NCI-H2029 treated with DMSO at 0.1 percent for 48 hours (cell line): ENCODE measurements around the gene CERS6.

ENCODE experiments used
- DNase-seq: peaks from one replicate; lab custom pipeline; 2025; lab: John Stamatoyannopoulos, UW

The CERS6 gene

DNA sequence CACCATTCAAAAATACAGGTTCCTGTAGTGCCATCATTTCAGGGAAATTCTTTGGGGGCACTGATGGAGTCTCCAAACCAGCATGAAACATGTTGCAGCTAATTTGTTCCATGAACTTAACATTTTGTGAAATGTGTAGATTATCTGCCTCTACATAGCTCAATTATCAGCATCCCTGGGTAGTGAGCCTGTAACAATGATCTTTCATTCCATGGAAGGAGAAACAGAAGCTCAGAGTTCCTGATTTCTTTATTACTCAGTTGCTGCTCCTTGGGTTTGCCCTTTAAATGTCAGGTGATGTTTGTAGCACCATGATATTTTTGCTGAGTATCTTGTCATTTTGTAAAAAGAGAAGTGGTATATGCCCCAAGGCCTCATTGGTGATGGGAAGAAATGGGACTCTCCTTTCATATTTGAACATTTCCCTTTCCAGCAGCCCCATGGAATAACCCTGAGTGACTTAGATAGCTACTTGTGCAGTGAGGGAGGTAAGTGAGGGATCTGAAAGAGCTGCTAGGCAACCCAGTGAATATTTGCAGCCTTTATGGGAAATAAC, 146.9 kb downstream of the CERS6 start:
- DNase-seq: no peak

DNA sequence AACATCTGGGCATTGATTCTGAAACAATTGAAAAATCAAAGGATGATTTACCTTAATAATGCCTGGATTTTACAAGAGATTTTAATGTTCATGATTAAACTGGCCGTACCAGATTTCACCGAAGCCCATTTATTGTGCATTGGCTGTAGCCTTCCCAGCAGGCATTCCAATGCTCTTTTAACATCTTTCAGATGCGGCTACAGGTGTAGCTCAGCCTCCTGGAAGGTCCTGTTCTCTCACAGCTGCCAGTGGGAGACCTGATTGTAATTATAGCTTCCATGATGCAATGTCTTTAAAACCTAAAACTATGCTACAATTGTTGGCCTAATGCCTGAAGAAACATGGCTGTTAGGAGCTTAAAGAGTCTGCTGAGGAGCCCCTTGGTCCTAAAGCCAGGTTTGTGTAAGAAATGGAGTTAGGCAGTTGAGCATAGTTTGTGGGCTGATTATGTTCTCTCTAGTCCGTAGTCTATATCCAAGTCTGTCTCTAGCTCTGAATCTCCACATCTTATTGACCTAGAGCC, 147.4 kb downstream of the CERS6 start:
- no peak for DNase-seq

DNA sequence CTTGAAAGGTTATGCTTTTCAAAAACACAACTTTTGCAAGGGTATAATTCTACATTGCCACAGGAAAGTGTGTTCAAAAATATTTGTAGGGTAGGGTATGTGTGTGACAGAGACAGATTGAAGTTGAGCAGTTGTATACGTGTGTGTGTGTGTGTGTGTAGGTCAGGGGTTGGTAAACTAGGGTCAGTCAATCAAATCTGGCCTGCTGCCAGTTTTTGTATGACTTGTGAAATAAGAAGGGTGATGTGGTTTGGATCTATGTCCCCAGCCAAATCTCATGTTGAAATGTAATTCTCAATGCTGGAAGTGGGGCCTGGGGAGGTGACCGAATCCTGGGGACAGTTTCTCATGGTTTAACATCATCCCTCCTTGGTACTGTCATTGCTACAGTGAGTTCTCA, 148.2 kb downstream of the CERS6 start:
- DNase-seq: no peak

DNA sequence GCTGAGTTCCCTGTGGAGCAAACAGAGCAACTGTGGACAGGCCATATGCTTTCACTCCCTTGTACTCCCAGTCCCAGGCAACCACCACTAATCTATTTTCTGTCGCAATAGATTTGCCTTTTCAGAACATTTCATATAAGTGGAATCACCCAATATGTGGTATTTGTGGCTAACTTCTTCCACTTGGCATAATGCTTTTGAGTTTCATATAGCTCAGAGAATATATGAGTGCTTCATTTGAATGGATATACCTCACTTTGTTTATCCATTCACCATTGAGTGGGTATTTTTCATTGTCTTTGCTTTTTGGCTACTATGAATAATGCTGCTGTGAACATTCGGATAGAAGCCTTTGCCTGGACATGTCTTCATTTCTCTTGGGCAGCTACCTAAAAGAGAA, 151.9 kb downstream of the CERS6 start:
- no peak for DNase-seq

DNA sequence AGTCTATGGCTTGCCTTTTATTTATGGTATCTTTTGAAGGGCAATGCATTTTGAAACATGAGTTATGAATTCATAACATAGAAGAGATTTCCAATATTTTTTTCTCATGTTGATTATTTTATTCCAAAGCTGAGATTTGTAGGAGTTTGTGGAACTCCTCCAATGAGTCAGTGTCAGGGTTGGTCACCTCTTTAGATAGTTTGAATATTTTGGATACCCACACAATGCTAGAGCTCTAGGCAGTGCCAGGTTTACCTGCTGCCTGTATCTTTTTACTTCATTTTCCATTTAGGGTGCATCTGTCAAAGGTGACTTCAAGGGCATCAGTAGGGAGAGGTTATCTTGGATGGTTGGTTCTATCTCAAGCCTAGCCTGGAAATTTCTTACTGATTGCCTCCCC, 152.7 kb downstream of the CERS6 start:
- no peak for DNase-seq

DNA sequence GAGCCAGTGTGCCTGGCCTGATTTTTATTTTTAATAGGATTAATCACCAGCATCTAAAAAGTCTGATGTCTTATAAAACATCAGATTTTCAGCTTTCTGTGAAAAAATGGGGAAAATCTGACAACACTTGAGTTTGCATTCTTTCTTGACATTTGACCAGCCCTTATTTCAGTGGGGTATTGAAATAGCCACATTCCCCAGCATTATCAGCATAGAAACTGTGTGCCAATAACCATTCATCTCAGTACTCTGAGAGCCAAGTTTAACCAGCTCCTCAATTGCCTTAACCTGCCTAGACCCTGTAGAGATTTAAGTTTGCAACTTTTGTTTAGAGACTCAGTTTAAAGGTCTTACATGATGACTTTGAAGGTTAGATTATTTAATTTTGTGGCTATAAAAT, 155.0 kb downstream of the CERS6 start:
- no peak for DNase-seq

DNA sequence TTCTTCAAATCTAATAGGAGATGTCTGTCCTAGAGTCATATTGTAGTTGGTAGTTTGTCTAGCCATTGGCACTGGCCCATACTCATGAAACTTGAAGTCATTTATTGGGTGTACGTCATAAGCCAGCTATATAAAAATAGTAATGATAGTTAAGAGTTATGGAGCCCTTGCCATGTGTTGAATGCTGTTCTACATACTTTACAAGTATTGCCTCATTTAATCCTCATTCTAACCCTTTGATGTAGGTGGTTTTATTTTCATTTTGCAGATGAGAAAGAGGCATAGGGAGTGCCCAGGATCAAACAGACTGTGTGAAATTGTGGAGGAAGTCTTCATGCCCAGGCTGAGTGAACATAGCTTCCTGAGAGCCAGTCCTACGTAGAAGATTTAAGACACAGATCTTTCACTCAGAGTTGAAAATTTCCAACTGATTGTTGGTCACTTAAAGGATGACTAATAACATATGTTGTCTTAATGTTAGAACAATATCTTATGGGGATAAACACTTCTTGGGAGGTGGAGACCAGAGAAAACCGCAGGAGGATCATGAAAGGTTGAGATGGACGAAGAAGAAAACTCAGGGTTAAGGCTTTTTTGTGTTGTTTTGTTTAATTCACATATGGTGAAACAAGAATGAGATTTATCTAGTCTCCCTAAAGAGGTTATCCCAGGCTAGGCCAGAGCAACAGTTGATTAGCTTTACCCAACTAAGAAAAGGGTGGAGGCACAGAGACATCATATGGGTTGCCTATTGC, 156.0 kb downstream of the CERS6 start:
- no peak for DNase-seq

DNA sequence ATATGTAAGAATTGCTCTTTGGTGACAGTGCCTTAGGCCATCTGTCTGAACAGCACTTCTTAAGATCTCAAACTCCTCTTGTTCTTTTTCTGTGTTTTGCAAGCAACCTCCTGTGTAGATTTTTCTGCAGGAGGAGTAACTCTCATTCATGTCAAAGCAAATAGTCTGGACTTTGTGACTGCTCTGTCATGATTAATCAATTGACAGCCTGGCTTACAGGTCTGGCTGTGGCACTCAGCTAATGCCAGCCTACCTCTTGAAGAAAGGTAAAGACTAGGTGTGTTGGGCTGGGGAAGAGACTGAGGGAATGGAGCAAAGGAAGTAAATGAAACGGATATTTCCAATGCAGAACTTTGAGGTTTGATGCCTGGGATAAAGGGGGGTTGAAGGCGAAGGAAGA, 156.6 kb downstream of the CERS6 start:
- no peak for DNase-seq

DNA sequence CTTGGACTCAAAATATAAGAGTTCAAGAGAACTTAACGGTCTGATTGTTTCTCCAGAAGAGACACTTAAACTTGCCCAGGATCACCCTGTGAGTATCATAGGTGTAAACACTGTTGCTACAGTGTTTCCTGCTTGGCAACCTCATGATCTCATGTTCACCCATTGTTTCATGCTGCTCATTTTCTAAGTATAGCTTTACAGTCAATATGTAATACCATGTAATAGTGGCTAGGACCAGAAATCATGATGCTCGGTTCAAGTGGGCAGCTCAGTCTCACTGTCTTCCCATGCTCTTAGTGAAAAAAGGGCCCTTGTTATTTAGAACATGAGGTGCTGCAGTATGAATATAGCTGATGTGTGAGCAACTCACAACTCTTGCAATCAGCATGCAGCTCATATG, 157.5 kb downstream of the CERS6 start:
- DNase-seq: peak; percentile 46

DNA sequence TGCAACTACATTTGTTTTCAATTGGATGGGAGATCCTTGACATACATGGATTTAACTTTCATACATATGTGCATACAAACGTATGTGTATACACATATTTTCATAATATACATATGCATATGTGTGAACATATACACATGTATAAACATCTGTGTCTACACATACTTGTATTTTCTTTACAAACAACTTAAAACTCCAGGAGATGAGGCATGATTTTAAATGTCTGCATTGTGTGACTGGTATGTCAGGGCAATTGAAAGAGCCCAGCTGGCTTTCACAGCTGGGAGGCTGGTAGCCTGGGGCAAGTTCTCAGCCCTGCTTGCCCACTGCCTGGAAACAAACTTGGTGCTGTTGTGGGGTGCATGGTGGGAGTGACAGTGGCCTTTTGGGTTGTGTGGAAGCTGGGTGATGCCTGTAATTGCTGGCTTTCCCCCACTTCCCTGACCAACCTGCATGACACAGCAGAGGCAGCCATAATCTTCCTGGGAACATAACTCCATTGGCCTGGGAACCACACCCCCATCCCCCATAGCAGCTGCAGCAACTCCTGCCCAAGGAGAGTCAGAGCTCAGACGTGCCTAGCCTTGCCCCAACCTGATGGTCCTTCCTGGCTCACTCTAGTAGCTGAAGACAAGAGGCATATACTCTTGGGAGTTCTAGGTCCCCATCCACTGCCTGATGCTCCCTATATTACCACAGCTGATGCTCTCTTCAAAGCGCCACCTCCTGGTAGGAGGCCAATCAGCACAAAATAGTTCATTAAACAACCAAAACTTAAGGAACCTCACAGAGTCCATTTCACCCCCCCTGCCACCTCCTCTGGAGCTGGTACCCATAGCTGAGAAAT, 158.3 kb downstream of the CERS6 start:
- DNase-seq: no peak

DNA sequence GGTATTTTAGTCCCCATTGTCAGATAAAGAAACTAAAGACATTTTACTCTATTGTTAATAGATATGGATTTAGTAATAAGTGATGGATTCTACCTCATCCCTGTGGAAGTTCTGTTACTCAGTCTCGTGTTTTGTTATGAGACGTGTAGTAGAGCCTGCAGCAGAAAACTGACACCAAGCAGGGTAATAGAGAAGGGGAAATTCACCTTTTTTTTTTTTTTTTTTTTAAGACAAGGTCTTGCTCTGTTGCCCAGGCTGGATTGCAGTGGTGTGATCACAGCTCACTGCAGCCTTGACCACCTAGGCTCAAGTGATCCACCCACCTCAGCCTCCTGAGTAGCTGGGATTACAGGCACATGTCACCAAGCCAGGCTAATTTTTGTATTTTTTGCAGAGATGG, 164.5 kb downstream of the CERS6 start:
- no peak for DNase-seq

DNA sequence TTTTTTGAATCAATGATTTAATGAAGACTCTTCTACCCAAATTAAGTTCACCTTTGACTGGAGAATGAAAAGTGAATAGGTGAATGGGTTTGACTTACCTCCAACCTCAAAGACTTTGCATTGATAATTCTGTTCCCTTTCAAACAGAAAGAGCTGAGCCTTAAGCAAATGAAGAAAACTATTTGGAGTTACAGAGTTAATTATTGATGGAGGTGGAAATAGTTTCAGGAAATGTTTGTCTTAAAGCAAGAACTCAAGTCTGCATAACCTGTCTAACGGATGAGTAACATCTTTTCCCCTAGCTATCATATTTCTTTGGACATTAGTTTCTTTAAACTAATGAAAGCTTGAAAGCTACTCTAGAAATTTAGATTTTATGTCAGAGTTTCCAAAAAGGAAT, 166.5 kb downstream of the CERS6 start:
- no peak for DNase-seq

DNA sequence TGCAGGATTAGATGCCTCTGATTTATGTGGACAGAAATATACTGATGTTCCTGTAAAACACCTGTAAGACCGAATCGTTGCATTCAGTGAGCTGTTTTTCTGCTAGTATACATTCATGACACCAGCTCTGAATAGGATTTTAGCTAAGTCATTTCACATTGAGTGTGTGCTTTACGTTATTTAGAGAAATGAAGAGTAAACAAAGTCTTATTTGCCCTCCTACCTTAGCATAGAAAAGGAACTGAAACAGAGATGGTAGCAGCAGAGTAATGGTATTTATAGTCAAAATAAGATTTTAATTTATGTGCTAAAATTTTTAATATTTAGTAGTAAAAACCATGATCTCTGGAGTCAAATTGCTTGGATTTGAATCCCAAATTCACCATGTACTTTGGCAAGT, 168.0 kb downstream of the CERS6 start:
- no peak for DNase-seq

DNA sequence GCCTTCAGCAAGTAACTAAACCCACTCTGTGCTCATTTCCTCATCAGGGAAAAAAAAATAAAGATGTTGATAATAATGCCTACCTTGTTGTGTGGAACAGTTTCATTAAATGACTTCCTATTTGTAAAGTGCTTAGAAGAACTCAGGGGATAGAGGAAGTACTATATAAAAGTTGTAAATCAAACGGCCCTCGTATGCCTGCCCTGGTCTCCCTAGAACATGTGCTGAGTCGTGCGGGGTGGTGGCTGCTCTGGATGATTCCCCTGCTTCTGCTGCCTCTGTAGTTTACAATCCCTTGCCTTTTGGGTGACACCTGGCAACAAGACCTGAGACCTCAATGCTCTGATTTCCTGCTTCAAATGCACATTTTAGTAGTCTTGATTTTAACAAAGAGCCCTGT, 170.0 kb downstream of the CERS6 start:
- DNase-seq: no peak

DNA sequence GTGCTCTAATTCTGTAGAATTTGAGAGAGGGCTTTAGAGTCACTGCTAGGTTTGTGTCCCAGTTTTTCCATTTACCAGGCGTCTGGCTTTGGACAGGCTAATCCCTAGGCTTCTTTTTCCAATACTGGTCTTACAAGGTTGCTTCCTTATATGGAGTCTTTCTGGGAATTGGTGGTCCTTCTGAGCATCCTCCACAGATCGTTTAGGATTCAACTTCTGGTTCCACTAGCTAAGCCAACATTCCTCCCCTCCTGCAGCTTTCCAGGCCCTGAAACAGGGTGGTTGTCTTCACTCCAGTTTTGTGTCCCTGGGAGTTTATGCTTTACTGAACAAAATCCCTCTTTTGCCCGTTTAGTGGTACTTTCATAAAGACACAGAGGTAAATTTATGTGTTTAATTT, 170.6 kb downstream of the CERS6 start:
- no peak for DNase-seq

DNA sequence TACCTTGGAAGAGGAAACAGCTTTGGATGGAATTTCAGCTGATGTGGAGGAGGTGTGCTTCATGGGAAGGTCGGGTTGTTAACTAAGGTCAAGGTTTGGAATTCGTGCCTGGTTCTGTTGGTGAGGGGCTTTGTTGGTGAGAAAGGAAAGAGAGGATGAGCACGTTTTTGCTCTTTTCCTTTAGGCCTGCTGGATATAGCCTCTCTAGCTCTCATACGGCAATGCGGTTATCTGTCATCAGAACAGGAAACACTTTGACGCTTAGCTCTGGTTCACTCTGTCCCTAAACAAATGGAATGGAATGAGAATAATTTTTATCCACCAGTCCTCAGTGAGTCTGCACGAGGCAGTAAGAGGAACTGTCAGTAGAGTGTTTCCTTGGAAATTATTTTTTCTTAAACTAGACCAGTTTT, 176.6 kb downstream of the CERS6 start:
- DNase-seq: no peak

DNA sequence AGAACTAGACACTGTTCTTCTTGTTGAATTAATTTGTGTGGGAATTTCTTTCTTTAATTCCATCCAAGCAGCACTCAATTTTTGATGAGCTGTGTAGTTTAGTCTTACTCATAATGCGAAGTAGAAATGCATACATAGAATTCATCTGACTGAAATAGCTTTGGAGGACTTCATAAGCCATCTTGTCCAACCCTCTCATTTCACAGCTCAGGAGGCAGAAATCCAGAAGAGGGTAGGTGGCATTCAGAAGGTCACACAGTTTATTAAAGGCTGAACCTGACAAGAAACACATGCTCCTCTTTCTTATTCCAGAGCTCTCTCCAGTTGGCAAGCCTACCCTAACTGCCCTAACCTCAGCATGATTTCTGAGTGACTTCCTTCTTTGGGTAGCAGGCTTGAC, 177.1 kb downstream of the CERS6 start:
- DNase-seq: no peak

DNA sequence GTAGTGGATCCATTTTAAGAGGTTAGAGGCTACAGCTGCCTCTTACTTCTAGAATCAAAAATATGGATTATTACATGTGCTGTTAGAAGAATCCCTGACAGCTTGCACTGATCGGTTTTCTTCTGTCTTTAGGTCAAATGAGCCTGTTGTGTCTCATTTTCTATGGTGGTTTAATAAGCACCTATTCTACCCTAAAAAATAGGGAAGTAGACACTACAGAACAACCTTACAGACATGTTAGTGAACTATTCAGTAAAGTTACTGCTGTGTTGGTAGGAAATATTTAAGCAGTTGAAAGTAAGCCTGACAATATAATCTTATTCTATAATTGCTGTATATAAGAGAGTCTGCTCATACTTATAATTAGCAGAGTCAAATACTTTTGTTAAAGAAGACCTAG, 177.8 kb downstream of the CERS6 start:
- no peak for DNase-seq

DNA sequence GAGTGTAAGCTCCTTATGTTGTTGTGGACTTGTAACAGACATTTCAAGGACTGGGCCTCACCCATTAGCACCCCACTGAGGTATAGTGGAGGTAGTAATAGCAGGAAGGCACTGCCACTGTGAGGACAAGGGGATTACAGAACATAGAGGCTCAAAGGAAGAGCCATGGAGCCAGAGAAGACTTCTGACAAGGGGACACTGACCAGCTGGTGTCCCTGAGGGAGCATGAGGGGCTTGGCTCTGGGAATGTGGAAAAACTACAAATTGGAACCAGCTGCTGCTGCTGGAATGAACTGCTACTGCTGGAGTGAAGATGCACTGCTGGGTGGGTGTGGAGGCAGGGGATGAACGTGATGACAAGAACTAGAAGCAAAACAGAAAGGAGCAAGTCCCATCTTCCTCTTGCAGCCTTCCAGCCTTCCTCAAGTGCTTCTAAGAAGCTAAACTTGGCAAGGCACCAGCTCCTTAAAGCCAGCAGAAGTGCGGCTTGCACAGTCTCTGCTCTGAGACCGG, 179.0 kb downstream of the CERS6 start:
- no peak for DNase-seq

DNA sequence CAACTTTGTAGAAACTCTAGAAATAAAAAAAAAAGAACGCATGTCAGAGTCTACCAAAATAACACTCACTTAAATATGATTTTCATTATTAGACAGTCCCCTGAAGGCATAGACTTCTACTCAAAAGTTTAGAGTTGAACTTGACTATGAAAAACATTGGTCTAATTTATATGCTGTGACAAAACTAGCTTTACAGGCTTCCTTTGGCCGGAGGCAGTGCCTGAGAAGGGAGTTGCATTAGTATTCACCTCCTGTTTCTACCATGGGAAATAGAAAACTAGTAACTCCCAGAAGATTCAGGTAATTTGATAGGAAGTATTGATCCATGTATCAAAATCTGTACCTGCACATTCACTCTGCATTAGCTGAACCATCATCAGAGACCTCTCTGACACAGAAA, 182.9 kb downstream of the CERS6 start:
- no peak for DNase-seq

DNA sequence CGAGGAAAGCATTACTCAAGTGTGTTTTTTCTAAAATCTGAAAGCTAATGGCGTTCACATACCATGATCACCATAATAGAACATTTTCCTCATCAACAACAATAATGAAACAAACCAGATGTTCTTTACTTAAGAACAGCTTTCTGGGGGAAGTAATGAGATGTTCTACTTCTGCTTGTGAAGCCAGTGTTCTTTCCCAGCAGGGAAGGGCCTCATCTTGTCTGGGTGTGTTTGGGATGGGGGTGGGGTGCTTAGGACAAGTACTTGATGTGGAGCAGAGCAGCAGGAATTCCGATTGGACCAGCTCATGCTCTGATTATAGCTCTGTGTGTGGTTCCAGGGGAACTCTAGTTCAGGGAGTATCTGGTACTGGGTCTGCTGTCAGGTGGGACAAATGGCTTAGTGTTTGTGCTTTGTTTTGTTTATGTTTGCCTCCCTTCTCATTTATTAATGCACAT, 183.4 kb downstream of the CERS6 start:
- DNase-seq: no peak

DNA sequence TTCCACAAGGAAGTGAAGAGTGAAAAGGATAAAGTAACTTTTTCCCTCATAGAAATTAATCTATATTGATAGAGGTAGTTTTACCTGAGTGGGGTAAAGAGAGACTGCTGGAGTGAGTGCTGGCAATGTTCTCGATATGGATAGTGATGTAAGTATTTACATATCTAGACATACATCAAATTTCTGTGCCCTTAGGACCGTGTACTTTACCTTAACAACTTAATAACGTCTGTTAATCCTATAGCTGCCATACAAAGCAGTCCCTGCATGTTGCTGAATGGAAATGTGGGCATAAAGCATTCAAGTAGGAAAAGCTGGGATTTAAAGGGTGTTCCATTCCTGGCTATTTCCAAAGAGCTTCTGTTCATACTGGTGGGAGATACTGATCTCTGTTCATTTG, 184.0 kb downstream of the CERS6 start:
- no peak for DNase-seq

DNA sequence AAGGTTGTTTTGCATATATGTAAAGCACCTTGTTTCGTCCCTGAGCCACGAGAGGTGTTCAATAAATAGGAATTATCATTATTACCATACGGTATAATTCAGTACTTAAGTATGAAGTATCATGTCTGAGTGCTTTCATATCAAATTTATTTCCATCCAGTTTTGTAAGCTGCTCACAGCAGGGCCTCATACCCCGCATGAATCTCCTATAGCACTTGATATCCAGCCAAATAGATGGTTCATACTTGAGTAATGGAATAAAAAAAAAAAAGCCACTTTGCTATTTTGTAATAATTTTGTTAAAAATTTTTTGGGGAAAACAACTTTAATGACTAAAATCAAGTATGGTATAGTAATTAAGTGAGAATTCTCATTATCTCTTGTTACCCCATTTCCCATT, 185.6 kb downstream of the CERS6 start:
- no peak for DNase-seq
